GM19455 (cell line): Measurements from ENCODE around the gene REM2.
A peak's percentile ranks its signal among the peaks of the same experiment; 100 is the strongest.
"Not testable (repeated sequence)": the region's sequence is repeated elsewhere in the genome, so short reads cannot be mapped to it uniquely, and the experiment has no call there.

Experiments used
- ATAC-seq: cut with Tn5 transposase; IDR thresholded peaks from one replicate; pipeline ENCODE4 v1.9.1; 2021; ENCODE audit not compliant: unreplicated experiment

The REM2 gene

DNA sequence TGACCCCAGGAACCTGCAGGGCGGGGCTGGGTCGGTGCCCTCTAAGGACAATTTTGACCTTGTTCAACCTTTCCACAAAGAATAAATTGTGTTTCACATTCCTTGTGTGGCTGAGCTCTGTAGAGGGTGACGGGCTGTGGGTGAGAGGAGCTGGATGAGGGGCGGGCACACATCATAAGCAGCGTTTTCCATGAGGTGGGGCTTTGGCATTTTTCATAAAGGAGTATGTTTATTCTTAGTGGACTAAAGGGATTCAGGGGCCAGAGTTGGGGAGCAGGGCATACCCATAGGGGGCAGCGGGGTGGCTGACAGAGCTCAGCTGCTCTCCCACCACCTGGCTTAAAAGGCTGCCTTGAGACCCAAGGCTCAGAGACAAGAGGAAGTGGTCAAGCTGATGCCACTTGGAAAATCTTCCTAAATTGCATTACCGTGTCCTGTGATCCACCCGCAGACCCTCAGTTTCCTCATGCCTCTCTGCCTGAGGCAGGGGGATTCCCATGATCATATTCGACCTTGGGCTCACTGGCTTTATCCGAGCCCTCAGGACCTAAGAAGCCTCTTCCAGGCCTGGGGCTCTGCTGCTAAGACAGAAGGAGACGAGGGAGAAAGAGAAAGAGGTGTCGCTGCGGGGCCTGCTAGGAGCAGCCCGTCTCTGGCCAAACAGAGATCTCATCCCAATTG is 35.2 kb upstream of the REM2 start:
- ATAC-seq = no peak

DNA sequence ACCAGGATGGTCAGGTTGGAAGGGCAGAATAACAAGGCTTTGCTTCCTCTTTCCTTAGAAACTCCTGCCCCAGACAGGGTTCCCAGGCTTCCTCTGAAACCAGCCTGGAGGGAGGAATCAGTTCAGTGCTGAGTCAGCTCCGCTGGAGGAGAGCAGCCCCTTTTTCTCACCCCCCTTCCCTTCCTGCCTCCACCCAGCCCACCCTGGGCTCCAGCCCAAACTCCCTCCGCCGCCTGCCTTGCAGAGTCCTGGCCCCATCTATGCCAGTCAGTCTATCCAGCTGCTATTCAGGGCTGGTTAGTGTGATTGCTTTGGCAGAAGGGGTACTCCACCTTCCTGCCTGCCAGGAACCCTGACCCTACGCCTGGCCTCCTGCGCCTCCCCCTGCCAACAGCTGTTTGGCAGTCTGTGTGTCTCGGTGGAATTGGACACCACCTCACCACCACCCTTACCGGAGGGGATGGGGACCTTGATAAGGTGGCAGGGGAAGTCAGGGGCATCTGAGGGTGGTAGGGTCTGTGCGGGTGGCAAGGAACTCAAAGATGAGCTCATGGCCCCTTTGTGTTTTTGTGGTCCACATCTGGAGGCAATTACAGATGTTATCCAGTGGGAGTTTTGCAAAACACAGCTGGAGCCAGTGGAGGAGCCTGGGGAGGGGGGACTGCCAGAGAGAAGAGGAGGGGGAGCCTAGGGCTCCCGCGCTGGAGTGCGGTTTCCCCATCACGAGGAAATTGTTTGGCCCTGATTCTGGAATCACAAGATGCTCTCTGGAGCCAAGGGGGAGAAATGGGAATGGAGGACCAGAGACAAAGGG is 34.5 kb upstream of the REM2 start:
- ATAC-seq = no peak

DNA sequence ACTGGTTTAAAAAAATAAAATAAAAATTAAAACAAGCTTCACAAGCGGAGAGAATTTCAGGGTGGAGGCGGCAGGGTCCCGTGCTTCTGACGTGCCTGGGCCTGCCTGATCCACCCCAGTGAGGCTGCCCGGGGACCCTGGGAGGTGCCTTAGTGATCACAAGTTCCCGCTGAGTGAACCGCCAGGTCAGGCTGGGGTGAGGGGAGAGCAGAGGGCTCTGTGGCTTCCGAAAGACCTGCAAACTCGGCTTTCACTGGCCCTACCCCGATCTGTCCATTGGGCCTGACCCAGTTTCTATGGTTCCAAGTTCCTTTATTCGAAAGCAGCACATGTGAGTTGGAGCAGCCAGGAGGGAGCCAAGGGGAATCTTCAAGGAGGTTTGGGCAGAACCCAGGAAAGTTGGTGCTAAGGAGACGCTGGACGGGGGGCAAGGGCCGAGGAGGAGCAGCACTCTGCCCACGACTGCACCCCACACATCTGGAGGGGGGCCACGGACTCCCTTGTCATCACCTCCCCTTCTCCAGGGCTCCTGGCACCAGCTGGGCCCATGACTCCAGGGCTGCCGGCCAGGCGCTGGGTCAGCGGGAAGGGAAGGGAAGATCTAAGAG is 33.7 kb upstream of the REM2 start:
- ATAC-seq = no peak

DNA sequence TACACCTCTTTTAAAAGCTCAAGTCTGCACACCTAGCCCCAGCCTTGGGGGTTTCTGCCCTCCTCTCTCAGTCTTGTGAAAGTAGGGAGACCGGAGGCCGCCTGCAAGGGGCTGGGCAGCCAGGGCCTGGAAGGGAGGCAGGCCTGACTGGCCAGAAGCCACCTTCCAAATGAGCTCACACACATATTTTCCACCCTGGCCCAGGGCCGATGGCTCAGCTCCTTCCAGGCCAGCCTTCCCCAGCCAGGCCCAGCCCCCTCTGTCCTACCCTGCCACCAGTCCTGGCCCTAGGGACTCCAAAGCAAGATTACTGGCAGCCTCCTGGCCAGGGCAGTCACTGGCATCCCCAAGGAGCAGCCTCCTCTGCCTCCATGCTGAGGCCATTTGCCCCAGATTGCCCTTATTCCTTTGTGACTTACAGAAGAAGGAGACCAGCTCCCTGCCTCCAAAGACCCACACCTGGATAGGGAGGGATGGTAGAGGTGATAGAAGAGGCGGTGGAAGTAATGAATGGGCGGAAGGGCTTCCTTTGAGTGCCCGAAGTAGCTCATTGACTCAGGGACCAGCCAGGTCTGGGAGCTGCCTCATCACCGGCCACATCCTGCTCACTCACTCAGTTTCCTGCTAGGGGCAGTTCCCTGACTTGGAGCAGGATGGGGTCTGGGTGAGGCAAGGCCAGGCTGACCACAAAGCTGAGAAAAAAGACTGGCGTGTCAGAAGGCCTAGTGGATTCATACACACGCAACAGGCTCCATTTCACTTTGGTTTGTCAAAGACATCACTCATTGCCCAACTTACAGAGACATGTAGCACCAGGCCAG is 31.9 kb upstream of the REM2 start:
- ATAC-seq = no peak

DNA sequence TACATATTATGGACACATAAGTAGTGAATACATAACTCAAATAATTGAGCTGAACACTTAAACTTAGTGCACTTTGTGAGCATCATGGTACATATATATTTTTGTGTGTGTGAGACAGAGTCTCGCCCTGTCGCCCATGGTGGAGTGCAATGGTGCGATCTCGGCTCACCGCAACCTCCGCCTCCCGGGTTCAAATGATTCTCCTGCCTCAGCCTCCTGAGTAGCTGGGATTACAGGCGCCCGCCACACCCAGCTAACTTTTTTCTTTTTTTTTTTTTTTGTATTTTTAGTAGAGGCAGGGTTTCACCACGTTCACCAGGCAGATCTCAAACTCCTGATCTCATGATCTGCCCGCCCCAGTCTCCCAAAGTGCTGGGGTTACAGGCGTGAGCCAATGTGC is 30.8 kb upstream of the REM2 start:
- ATAC-seq = not testable (repeated sequence)

DNA sequence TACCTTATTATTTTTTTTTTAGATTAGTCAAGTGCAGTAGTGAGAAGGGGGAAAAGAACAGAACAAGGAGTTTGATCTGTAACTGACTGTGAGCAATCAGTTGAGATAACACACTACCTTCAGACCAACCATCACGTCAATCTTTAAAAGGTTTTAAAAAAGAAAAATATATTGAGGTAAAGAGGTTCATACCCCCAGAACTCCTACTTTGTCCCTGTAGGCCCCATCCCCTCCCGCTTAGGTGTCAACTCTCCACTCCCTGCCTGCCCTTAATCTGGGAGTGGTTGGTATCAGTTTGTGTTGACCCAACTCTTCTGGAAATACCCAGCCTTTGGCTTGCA is 30.5 kb upstream of the REM2 start:
- no peak for ATAC-seq

DNA sequence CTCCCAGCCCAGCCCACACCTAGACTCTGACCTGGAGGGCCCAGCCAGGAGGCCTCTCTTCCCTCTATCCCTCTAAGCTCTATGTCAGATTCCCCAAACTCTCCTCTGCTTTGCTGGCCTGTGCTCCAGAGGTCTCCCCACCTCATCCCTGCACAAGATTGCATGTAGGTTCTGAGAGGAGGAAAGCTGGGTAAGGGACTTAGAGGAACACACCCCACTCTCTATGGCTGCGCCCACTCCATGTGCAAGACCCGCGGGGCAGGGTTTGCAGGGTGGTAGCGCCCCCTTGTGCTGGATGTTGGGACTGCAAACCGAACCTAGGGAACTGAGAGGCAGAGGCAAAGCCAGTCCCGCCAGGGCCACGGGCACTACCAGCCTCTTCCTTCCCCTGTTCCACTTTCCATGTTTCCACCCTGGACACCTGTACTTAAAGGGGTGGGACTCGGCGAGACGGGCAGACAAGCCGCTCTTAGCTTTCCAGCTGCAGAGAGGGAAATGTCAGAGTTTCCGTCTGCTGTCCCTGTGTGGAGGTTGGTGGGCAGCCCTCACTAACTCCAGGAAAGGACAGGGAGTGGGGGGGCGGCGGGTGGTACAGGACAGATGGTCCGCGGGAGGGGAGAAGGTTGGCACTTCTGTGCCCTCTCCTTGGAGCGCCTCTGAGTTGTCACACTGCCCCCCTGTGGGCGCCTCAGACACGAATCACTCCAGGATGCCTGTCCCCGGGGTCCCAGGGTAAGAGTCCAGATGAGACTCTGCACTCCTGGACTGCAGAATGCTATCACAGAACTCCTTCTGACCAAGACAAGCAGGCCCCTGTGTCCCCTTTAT is 29.9 kb upstream of the REM2 start:
- ATAC-seq = peak; percentile 86

DNA sequence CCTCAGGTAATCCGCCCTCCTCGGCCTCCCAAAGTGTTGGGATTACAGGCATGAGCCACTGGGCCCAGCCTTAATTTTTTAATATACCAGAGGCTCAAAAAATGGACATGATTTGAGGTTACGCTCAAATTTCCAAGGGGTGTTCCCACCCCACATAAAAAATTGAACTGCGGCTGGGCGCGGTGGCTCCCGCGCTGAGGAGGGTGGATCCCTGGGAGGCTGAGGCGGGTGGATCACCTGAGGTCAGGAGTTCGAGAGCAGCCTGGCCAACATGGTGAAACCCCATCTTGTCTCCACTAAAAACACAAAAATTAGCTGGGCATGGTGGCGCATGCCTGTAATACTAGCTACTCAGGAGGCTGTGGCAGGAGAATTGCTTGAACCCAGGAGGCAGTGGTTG is 28.7 kb upstream of the REM2 start:
- ATAC-seq = not testable (repeated sequence)

DNA sequence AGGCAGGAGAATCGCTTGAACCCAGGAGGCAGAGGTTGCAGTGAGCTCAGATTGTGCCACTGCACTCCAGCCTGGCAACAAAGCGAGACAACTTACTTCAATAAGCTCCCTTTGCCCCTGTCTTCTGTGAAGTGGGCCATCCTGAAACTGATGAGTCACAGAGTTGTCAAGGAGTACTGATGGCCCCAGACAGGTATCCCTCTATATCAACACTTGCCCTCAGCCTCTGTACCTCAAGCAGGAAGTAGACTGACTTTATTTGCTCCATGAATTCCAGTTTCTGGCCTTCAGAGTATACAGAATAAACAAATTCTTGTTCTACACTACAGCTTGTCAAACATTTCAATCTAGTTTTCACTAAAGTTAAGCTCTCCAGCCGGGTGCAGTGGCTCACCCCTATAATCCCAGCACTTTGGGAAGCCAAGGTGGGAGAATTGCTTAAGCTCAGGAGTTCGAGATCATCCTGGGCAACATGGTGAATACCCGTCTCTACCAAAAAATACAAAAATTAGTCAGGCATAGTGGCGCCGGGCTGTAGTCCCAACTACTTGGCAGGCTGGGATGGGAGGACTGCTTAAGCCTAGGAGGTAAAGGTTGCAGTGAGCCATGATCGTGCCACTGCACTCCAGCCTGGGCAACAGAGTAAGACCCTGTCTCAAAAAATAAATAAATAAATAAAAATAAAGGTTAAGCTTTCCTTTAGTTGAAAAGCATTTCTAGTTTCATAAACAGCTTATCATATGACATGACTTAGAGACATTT is 27.9 kb upstream of the REM2 start:
- ATAC-seq = no peak

DNA sequence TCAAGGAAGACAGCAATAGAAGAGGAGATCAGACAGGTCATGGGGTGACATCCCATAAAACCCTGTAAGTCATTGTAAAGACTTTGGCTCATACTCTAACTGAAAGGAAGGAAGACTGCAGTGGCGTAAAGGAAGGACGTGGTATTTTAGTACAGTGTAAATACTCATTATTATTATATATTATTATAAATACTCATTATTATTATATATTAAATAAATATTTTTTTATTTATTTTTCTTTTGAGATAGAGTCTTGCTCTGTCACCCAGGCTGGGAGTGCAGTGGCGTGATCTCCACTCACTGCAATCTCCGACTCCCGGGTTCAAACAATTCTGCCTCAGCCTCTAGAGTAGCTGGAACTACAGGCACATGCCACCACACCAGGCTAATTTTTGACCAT is 26.6 kb upstream of the REM2 start:
- ATAC-seq = no peak

DNA sequence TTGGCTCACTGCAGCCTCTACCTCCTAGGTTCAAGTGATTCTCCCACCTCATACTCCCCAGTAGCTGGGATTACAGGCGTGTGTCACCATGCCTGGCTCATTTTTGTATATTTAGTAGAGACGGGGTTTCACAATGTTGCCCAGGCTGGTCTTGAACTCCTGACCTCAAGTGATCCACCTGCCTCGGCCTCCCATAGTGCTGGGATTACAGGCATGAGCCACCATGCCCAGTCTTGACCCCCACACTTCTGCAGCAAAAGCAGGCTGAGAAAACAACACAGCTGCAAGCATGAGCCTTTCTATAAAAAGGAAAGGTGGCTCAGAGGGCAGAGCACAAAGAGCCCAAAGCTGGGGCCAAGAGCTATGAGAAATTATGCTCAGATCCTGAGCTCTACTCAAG is 22.6 kb upstream of the REM2 start:
- not testable (repeated sequence) for ATAC-seq

DNA sequence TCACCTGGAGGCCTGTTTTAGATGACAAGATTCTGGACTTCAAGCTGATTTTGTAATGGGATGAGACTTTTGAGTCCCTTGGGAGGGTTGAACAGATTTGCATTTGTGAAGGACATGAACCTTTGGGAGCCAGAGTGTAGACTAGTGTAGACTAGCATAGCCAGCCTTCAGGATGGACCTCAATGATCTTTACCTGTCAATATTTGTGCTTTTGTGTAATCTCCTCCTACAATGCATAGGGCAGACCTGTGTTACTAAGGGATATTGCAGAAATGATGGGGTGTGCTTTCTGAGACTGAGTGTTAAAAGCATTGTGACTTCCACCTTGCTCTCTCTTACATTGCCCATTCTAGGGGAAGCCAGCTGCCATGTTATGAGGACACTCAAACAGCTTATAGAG is 21.4 kb upstream of the REM2 start:
- no peak for ATAC-seq

DNA sequence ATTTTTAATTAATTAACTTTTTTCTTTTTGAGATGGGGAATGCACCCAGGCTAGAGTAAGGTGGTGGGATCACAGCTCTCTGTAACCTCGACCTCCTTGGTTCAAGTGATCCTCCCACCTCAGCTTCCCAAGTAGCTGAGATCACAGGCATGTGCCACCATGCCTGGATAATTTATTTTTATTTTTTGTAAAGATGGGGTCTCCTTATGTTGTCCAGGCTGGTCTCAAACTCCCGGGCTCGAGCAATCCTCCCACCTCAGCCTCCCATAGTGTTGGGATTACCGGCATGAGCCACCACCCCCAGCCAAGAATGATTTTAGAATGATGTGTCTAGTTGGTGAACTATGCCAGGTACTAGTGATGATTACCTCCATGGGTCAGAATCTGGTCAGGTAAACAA is 18.0 kb upstream of the REM2 start:
- ATAC-seq = no peak

DNA sequence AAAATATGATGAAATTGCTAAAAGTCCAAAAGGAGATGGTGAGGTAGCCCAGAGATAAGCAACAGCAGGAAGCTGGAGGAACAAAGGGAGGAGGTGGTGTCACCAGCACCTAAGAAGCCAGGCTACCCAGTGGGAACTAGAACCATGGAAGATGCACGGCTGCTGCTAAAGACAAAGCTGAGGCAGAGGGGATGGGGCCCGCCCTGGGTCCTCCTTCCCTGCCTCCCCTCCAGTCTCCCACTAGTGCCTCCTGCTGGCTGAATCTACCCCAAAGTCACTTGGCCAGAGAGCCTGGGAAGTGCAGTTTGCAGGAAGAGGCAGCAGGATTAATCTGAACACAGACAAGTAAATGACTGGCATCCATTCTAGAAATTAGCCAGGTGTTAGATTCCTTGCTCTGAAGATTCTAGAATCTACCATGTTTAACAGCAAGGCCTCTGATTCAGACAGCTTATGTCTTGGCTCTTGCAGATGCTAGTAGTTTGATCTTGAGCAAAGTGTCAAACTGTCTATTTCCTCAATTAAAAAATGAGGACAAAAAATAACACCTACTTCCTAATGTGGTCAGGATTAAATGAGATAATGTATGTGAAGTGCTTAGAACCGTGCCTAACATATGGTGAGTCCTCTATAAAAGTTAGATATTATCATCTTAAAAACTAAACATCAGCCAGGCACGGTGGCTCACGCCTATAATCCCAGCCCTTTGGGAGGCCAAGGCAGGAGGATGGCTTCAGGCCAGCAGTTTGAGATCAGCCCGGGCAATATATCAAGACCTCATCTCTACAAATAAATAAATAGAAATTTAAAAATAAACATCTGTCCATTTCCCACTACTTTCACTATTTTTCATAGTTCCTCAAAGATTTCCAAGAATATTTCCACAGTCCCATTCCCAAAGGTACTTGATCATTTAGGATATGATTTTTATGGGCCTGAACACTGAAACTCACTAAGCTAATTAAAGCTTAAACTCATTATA is 17.3 kb upstream of the REM2 start:
- no peak for ATAC-seq

DNA sequence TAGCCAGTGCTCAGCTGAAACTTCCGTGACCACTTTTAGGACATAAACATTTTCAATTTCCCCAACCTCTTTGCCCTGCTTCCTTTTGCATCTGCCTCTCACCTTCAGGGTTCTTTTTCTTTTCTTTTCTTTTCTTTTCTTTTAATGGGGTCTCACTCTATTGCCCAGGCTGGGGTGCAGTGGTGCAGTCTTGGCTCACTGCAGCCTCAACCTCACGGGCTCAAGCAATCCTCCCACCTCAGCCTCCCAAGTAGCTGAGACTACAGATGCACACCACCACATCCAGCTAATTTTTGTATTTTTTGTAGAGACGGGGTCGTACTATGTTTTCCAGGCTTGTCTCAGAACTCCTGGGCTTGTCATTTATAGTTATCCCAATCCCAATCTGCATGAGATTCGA is 16.1 kb upstream of the REM2 start:
- no peak for ATAC-seq

DNA sequence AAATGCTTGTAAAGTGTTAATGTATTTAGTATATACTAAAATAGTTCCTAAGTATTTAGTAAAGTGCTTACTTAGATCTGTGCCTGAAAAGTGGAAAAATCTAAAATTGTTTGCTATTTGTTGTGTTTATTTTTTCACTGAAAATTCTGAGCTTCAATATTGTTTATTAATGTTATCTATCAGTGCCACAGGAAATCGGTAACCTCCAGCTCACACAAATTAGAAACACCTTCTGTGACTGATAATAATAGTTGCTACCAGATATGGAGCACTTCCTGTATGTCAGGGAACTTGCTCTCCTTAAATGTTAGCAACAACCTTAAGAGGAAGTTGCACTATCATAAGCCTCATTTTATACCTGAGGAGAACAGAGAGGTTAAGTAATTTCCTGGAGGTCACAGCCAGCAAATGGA is 12.2 kb upstream of the REM2 start:
- peak; percentile 37 for ATAC-seq

DNA sequence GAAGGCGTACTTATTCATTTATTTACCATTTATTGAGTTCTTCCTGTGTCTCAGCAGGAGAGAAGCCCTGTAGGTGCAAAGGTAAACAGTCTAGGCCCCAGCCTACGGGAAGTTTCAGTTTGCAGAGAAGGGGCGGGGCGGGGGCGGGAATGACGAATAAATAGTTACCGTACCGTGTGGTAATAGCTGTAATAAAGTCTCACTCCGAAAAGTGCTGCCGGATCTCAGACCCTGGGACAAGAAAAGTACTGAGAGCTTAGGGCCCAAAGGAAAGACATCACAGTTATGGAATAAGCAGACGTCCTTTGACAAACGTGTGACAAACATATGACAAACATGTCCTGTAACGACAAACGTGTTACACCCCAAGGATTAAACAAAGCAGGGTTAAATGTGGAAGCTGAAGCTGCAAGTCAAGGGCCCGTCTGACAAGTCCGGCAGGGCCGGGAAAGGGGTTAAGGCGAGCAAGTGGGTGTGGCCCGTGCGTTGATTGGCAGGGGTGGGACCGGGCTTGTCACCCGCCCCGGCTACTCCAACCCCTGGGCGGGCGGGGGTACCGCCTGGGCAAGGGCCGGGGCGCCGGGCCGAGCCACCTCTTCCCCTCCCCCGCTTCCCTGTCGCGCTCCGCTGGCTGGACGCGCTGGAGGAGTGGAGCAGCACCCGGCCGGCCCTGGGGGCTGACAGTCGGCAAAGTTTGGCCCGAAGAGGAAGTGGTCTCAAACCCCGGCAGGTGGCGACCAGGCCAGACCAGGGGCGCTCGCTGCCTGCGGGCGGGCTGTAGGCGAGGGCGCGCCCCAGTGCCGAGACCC is 11.6 kb upstream of the REM2 start, which contains the start of gene LRP10:
Gene LRP10 (plus strand): TSS at position 517 of the 809 bp plus-strand sequence. CDS start 564 bp downstream, outside the sequence.
- ATAC-seq = peak; percentile 78
